NCI-H2171 treated with DMSO at 0.1 percent for 48 hours (cell line): ENCODE data around the gene KRTAP10-12.

Experiments used
- DNase-seq: peaks from one replicate; lab custom pipeline; 2025; lab: John Stamatoyannopoulos, UW

KRTAP10-12 gene

DNA sequence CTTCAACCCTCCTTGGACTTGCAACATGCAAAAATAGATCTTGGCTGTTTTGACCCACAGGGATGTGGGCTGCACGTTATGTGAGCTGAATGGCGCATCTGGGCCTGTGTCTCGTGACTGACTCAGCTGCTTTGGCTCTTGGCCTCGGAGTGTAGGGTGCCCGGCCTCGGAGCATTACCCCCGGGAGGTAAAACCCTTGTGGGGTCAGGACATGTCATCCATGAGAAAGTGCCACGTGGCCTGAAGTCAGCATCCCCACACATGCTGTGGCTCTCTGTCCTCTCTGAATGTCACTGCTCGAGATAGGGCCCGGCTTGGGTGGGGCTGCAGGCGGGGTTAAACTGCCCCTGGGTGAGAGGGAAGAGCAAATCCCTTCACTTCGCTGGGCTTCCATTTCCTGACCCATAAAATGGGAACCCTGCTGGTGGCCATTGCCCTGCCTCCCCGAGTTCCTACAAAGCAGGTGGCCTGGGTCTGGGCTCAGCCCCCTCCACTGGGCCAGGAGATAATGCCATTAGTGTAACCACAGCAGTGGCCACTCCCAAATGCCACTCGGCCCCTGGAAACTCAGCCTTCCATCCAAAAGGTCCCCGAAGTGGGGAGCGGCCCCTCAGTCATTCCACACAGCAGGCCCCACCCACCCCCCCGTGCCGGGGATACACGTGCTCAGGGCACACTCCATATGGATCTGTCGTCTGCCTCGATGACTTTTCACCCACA lies 37.2 kb downstream of the KRTAP10-12 start:
- no peak for DNase-seq

DNA sequence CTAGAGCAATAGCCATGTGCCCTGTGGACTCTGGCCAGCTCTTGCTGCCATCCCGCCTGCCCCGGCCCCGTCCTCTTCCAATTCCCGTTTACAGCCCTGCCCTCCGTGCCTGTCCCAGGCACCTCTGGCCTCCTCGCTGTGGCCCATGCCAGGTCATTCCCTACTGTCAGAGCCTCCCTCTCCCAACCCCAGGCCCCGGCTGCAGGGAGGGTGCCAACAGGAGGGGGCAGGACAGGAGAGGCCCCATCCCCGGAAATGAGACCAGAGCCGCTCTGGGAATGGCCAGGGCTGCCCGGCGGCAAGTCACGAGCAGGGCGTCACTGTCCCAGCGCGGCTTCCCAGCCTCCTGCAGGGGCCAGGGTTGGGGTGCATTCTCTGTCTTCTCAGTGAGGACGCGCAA lies 37.9 kb downstream of the KRTAP10-12 start:
- no peak for DNase-seq

DNA sequence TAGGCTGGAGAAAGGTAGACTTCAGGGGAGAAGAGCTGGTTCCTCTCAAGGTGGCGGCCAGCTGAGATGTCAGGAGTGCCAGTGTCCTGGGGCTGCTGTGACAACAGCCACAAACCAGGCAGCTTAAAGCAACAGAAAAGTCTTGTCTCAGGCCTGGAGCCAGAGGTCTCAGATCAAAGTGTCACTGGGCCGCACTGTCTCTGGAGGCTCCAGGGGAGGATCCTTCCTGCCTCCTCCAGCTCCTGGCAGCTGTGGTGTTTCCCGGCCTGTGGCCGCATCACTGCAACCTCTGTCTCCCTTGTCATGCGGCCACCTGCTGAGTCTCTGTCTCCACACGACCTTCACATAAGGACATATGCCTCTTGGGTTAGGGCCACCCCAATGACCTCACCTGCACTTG lies 38.8 kb downstream of the KRTAP10-12 start:
- DNase-seq: no peak

DNA sequence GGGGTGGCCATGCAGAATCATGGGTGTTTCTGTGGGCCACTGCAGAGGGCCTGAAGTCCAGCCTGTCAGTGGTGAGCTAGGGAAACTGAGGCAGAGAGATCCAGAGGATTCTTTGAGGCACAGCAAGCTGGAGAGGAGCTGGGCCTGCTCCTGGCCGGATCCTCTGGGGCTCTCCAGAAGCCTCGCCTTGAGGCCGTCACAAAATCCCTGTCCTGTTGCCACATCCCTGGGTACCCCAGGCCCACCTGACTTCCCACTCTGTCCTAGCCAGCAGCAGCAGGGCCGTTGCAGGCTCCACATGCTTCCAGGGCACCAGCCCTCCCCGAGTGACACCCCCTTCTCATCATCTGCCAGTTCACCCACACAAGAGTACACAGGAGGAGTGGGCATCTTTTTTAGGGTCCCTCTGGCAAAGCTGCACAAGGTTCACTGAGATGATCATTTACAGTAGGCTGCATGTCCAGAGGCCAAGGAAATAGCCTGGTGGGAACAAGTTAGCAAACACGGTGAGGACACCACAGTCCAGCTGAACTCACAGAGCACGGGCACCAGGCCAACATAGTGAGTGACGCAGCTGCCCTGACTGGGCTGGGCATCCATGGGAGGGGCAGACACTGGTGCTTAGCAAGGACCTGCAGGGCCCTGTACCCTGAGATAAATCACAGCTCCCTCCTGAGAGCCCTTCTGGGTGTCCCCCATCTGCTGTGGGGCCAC lies 39.5 kb downstream of the KRTAP10-12 start:
- DNase-seq: no peak

DNA sequence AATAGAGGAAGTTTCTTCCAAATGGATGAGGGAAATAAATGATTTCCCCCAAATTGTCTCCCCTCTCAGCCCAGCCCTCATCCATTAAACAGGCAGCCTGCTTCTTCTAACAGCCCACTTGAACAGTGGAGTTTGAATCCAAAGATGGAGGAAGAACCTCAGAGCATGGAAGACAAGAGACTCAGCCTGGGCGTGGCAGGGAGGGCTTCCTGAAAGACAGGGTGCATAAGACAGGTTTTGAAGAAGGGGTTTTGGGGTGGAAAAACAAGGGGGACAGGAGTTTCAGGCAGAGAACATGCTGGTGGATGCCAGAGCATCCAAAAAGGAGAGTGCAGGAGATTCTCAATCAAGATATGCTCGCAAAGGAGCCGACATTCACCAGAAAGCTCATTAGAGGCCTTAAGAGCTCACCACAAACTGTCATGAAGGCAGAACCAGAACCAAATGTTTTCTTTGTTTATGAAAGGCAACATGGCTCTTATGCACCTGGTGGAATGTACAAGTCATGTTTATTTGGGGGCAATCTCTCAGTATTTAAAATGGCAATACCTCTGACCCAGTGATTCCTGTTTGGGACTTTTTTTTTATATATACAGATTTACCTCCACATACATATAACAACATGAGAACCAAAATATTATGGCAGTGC lies 40.9 kb downstream of the KRTAP10-12 start:
- DNase-seq: peak; percentile 33

DNA sequence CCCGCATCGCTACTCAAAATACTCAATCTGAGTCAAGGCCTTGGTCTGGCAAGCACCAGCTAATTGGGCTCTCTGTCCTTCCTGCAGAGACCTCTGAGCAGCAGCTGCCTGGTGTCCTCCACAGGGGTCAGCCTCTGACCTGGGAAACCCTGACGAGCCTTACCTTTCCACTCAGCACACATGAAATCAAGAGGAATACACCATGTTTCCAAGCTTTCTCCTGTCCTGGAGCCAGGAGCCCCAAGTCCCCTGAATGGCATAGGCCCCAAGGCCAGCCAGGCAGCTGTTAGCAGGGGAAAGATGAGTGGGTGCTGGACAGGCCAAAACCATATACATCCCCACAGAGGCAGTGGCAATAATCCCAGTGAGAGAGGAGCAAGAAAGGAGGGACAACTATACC lies 41.6 kb downstream of the KRTAP10-12 start:
- DNase-seq: no peak

DNA sequence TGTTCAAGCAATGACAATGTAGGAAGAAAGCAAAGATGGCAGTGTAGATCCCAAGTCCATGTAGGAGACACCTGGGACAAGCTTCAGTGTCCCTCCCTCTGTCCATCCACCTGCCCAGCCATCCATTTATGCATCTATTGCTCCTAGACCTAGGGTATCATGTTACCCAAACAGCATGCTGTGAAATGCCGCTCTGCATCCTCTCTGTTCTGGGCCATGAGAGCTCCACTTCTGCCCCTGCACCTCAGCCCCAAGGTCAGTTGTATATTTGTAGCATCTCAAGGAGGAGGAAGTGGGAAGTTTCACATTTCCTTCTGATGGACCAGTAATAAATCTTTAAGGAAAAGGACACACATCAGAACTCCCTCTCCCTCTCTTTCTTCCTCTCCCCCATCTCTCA lies 42.3 kb downstream of the KRTAP10-12 start:
- DNase-seq: no peak

DNA sequence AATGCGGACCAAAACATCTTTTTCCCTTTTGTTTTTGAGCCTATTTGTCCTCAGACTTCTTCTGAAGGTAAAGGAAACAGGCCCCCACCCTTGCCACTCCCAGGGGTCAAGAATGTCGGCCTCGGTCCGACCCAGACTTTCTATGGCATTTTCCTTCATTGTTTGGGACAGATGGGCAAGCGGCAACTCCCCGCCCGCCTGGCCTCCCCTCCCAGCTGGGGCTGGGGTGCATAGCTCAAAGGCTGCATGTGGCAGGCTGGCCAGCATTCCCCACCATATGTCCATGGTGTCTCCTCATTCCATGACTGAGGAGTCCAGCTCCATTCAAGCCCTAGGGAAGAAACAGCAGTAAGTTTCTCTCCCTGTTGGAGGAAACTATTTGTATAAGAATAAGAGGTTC lies 43.8 kb downstream of the KRTAP10-12 start:
- no peak for DNase-seq

DNA sequence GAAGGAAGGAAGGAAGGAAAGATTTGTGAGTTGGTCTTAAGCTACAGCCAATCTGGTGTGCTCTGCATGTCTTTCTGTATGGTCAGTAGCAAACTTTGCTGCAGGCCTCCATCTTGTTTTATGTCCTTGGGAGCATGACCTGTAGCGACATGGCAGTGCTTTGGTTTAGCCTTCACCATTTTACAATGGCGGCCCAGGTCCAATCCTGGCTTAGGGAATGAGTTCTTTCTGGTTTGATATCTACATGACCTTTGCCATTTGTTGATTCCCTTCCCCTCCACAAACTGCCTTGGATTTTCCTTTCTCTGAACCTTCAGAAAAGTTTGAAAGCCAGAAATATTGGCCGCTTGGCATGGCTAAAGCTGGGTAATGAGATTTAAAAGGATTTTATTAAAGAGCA lies 44.9 kb downstream of the KRTAP10-12 start:
- DNase-seq: no peak

DNA sequence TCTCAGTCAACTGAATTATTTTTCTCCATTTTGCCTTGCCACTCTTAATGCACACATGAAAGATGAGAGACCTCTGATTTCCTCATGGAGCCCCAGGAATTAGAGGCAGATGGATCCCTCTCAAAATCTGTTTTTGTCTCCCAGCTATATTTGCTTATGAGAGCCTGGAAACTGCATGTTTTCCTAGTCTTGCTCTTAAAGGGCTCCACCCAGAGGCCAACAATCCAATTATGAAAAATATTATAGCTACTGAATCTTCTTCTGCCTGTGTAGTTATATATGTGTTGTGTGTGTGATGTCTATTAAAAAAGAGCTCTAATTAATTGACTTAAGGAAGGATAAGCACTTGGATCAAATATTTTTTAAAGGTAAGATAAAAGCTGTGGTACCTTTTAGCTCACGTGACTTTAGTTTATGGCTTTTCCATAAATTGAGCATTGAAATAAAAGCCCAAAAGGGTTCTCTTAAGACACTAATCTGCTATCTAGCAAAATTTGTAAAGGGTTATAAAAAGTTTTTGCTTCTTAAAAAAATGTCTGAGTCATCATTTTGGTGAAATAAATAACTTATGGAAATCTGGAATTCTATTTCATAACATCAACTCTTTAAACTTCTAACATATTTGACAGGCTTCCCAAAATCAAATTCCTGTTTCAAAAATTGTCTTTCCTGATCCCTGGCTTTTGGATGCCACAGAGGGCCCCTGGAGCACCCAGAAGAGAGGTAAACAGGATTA lies 45.6 kb downstream of the KRTAP10-12 start:
- DNase-seq: peak; percentile 73
